OCI-LY7 (cell line): ENCODE data around the gene SYNE3.

Source experiments
- EZH2phosphoT487 ChIP-seq: fragments of 200-600 bp; sonication (generic); IDR thresholded peaks from 2 replicates; pipeline ENCODE4 v1.6.1; 2018; ENCODE audit warnings: low read depth, borderline replicate concordance, mild to moderate bottlenecking, mixed run types, antibody characterized with exemption, low read length, moderate library complexity, mixed read lengths
- TF ChIP-seq, protein P1 (sequence below): fragments of 200-600 bp; sonication (generic); conservative IDR thresholded peaks from 2 replicates; pipeline ENCODE4 v1.5.1; 2014; ENCODE audit warnings: mild to moderate bottlenecking, antibody characterized with exemption, low read length, moderate library complexity, mixed read lengths

- TF ChIP-seq, protein P1, sequence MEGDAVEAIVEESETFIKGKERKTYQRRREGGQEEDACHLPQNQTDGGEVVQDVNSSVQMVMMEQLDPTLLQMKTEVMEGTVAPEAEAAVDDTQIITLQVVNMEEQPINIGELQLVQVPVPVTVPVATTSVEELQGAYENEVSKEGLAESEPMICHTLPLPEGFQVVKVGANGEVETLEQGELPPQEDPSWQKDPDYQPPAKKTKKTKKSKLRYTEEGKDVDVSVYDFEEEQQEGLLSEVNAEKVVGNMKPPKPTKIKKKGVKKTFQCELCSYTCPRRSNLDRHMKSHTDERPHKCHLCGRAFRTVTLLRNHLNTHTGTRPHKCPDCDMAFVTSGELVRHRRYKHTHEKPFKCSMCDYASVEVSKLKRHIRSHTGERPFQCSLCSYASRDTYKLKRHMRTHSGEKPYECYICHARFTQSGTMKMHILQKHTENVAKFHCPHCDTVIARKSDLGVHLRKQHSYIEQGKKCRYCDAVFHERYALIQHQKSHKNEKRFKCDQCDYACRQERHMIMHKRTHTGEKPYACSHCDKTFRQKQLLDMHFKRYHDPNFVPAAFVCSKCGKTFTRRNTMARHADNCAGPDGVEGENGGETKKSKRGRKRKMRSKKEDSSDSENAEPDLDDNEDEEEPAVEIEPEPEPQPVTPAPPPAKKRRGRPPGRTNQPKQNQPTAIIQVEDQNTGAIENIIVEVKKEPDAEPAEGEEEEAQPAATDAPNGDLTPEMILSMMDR, result no peak
- no peak for TF ChIP-seq EZH2phosphoT487
Measured at GRCh38 chr14:95484296-95484695, 32.2 kb downstream of the SYNE3 start.
